Progenitor cell of endocrine pancreas (in vitro differentiated cells): Measurements from ENCODE around the gene ZNF668. TPM values are rescaled to one million over a fixed set of nuclear protein-coding genes. Genes with fewer than 3 reads are reported as not detected.

Source experiments
- DNase-seq: peaks from one replicate; pipeline ENCODE4 v3.0.0; 2021; ENCODE audit warnings: low spot score; ENCODE audit not compliant: unreplicated experiment
- H3K27ac Mint-ChIP-seq: 2 replicates; pipeline ENCODE4 v1.8.0; 2021; ENCODE audit warnings: mild to moderate bottlenecking, moderate library complexity, mixed read lengths
- H3K27me3 Mint-ChIP-seq: 2 replicates; pipeline ENCODE4 v1.8.0; 2021; ENCODE audit warnings: mixed read lengths
- H3K36me3 Mint-ChIP-seq: 2 replicates; pipeline ENCODE4 v1.8.0; 2022; ENCODE audit warnings: mixed read lengths; ENCODE audit not compliant: insufficient read depth
- H3K4me1 Mint-ChIP-seq: 2 replicates; pipeline ENCODE4 v1.8.0; 2021; ENCODE audit warnings: low read depth, mixed read lengths
- H3K4me3 Mint-ChIP-seq: 2 replicates; pipeline ENCODE4 v1.8.0; 2021; ENCODE audit warnings: low read depth, mild to moderate bottlenecking, moderate library complexity, mixed read lengths
- H3K9me3 Mint-ChIP-seq: 2 replicates; pipeline ENCODE4 v1.8.0; 2021; ENCODE audit warnings: low read depth, mixed read lengths
- CTCF ChIP-seq: fragments of 200-600 bp; sonication (generic); IDR thresholded peaks from one replicate; pipeline ENCODE4 v1.5.0; 2021; ENCODE audit warnings: antibody characterized with exemption, mild to moderate bottlenecking; ENCODE audit not compliant: unreplicated experiment
- total RNA-seq: library from RNA; stranded (reverse); gene quantifications from 2 replicates; pipeline ENCODE4 v1.2.1, GENCODE V29; 2021

Gene ZNF668
- total RNA-seq, 1 donor from 2014 or later = 17.5 TPM

GRCh38 chr16:31052114-31052513 is 21.9 kb downstream of the ZNF668 start:
- Mint-ChIP-seq H3K36me3 (peaks cover 2% of the 10 kb centered on the region), H3K27me3 (peaks cover 3% of the 10 kb centered on the region), H3K9me3 (no peaks in the 10 kb centered on the region), H3K4me3 (no peak overlapping the region), H3K27ac (peak overlapping the region; percentile 6), H3K4me1 (no peaks in the 10 kb centered on the region)
- no peak for TF ChIP-seq CTCF
- no peak for DNase-seq

GRCh38 chr16:31050280-31051030 is 23.6 kb downstream of the ZNF668 start:
- Mint-ChIP-seq H3K36me3 (no peaks in the 10 kb centered on the region), H3K4me3 (no peak overlapping the region), H3K4me1 (no peaks in the 10 kb centered on the region), H3K9me3 (no peaks in the 10 kb centered on the region), H3K27me3 (peaks cover 3% of the 10 kb centered on the region), H3K27ac (no peak overlapping the region)
- no peak for TF ChIP-seq CTCF
- DNase-seq = no peak

GRCh38 chr16:31043898-31044481 is 30.1 kb downstream of the ZNF668 start:
- no peak for DNase-seq
- Mint-ChIP-seq H3K27ac (no peak overlapping the region), H3K36me3 (peaks cover 3% of the 10 kb centered on the region), H3K27me3 (no peaks in the 10 kb centered on the region), H3K9me3 (no peaks in the 10 kb centered on the region), H3K4me1 (no peaks in the 10 kb centered on the region), H3K4me3 (no peak overlapping the region)
- TF ChIP-seq CTCF = no peak

DNA sequence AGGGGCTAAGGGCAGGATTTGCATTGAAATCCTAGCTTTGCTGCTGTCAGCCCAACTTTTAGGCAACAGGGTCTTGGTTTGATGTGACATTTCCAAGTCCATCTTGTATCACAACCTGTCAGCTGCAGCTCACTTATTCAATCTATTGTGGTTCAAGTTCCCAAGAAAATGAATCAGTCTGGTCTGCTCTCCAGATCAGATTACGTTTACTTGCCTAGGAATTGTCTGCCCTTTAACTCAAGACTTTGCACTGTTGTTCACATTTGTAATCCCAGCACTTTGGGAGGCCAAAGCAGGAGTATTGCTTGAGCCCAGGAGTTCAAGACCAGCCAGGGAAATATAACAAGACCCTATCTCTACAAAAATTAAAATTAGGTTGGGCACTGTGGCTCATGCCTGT is 30.7 kb downstream of the ZNF668 start:
- H3K4me1 Mint-ChIP-seq = no peaks in the 10 kb centered on the region
- no peak for TF ChIP-seq CTCF

DNA sequence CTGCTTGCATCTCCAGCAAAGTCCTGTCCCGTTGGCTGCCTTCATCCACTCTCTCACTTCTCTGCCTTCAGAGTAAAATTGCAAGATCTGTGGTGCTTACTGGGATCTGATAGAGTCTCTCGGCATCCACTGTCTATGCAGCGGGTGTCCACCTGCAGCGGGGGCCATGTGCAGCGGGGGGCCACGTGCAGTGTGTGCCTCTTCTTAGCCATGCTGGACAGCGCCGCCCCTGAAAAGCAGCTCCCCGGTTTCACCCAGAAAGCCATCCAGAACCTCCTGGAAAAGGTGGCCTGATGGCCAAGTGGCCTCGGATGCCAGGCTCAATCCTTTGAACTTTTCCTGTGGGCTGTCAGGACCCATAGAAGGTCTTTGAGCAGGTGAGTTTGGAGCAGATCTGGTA is 31.2 kb downstream of the ZNF668 start:
- Mint-ChIP-seq H3K27ac (no peak overlapping the region), H3K9me3 (no peaks in the 10 kb centered on the region), H3K27me3 (no peaks in the 10 kb centered on the region), H3K36me3 (peaks cover 3% of the 10 kb centered on the region), H3K4me1 (no peaks in the 10 kb centered on the region), H3K4me3 (no peak overlapping the region)
- no peak for DNase-seq
- TF ChIP-seq CTCF = no peak

More for the DNA sequence above, 30.7 kb downstream of the ZNF668 start:
- H3K4me3 Mint-ChIP-seq = no peak overlapping the region
- DNase-seq = no peak
- no peaks in the 10 kb centered on the region for H3K9me3 Mint-ChIP-seq
- H3K27ac Mint-ChIP-seq = no peak overlapping the region
- peaks cover 3% of the 10 kb centered on the region for H3K36me3 Mint-ChIP-seq
- no peaks in the 10 kb centered on the region for H3K27me3 Mint-ChIP-seq
